PC-3 (cell line): ENCODE measurements around the gene GMDS. TPM values are rescaled to one million over a fixed set of nuclear protein-coding genes. Genes with fewer than 3 reads are reported as not detected.
A peak's percentile ranks its signal among the peaks of the same experiment; 100 is the strongest.

Source experiments
- ATAC-seq: fragments of 200-7000 bp; cut with Tn5 transposase; 2 replicates; pipeline ENCODE4 v1.9.1; 2020; ENCODE audit warnings: mild to moderate bottlenecking, moderate library complexity
- Bru-seq: library from RNA; stranded (reverse); fragments of 400-500 nt; gene quantifications from one replicate; lab custom pipeline; 2021; lab: Mats Ljungman, UMichigan
- BruChase-seq, 2 experiments: library from RNA; stranded (reverse); fragments of 400-500 nt; gene quantifications; one replicate each; lab custom pipeline; 2021; lab: Mats Ljungman, UMichigan
- BruUV-seq: library from RNA; stranded (reverse); fragments of 400-500 nt; replicated peaks from 2 replicates; lab custom pipeline; 2021; lab: Mats Ljungman, UMichigan
- CTCF ChIA-PET: fragments of 300-600 bp; sonication (Branson Sonifier 250); formaldehyde crosslinking; loops from one replicate; lab custom pipeline; 2022; ENCODE audit warnings: antibody characterized with exemption; lab: Charles Lee
- POLR2A ChIA-PET: fragments of 300-600 bp; sonication (Branson Sonifier 250); formaldehyde crosslinking; loops from one replicate; lab custom pipeline; 2022; ENCODE audit warnings: antibody characterized with exemption; ENCODE audit not compliant: unreplicated experiment; lab: Charles Lee
- DNase-seq: peaks from one replicate; pipeline ENCODE4 v3.0.0-alpha.2; 2015
- H2AFZ ChIP-seq: fragments of 300-600 bp; sonication (generic); 2 replicates; pipeline ENCODE4 v1.6.0; 2016; ENCODE audit warnings: antibody characterized with exemption, low read length
- H3F3A ChIP-seq: fragments of 300-600 bp; sonication (generic); one replicate; pipeline ENCODE4 v1.6.0; 2017; ENCODE audit warnings: antibody characterized with exemption, low read length, control low read depth, mild to moderate bottlenecking; ENCODE audit not compliant: unreplicated experiment
- H3K27ac ChIP-seq: fragments of 300-600 bp; sonication (generic); 2 replicates; pipeline ENCODE4 v1.5.1; 2016; ENCODE audit warnings: mild to moderate bottlenecking, low read length
- H3K27me3 ChIP-seq: fragments of 300-600 bp; sonication (generic); 2 replicates; pipeline ENCODE4 v1.6.1; 2016; ENCODE audit warnings: low read length, mixed read lengths
- H3K36me3 ChIP-seq: fragments of 300-600 bp; sonication (generic); 2 replicates; pipeline ENCODE4 v1.6.1; 2016; ENCODE audit warnings: low read depth, mixed run types, low read length, mixed read lengths
- H3K4me1 ChIP-seq: fragments of 300-600 bp; sonication (generic); 2 replicates; pipeline ENCODE4 v1.5.1; 2016; ENCODE audit warnings: low read length; ENCODE audit not compliant: insufficient read depth
- H3K4me2 ChIP-seq: fragments of 300-600 bp; sonication (generic); 2 replicates; pipeline ENCODE4 v1.6.0; 2016; ENCODE audit warnings: low read length
- H3K4me3 ChIP-seq: fragments of 300-600 bp; sonication (generic); 2 replicates; pipeline ENCODE4 v1.5.1; 2016; ENCODE audit warnings: mild to moderate bottlenecking, low read length, mixed read lengths
- H3K79me2 ChIP-seq: fragments of 300-600 bp; sonication (generic); 2 replicates; pipeline ENCODE4 v1.6.1; 2017; ENCODE audit warnings: low read length, mixed read lengths
- H3K9ac ChIP-seq: fragments of 300-600 bp; sonication (generic); 2 replicates; pipeline ENCODE4 v1.6.0; 2016; ENCODE audit warnings: mild to moderate bottlenecking, low read length
- H3K9me2 ChIP-seq: fragments of 300-600 bp; sonication (generic); replicated peaks from 2 replicates; pipeline ENCODE4 v1.6.1; 2016; ENCODE audit warnings: mixed run types, low read length, mixed read lengths
- H3K9me3 ChIP-seq: fragments of 300-600 bp; sonication (generic); 2 replicates; pipeline ENCODE4 v1.6.1; 2016; ENCODE audit warnings: low read length, mixed read lengths
- H4K20me1 ChIP-seq: fragments of 300-600 bp; sonication (generic); 2 replicates; pipeline ENCODE4 v1.6.1; 2016; ENCODE audit warnings: low read length, mixed read lengths
- CTCF ChIP-seq: fragments of 300-600 bp; sonication (generic); conservative IDR thresholded peaks from 2 replicates; pipeline ENCODE4 v1.5.1; 2017; ENCODE audit warnings: antibody characterized with exemption, low read depth, mild to moderate bottlenecking, low read length
- EZH2 ChIP-seq: fragments of 300-600 bp; sonication (generic); IDR thresholded peaks from one replicate; pipeline ENCODE4 v1.6.1; 2017; ENCODE audit warnings: antibody characterized with exemption, mild to moderate bottlenecking, low read length; ENCODE audit not compliant: unreplicated experiment
- EZH2phosphoT487 ChIP-seq: fragments of 300-600 bp; sonication (generic); IDR thresholded peaks from 2 replicates; pipeline ENCODE4 v1.6.1; 2018; ENCODE audit warnings: mild to moderate bottlenecking, antibody characterized with exemption, low read length, borderline replicate concordance
- intact Hi-C: fragments of 100-400 bp; cut with micrococcal nuclease; formaldehyde crosslinking; loops from 2 replicates; pipeline ENCODE4 v1.9.0; 2023
- long read RNA-seq: library from polyadenylated mRNA; unstranded; transcript quantifications from one replicate; pipeline ENCODE4 v2.0.0, GENCODE V29; 2021; ENCODE audit not compliant: unreplicated experiment
- total RNA-seq: library from RNA; depleted of rRNA; stranded (reverse); fragments of >200 nt; gene quantifications from 2 replicates; pipeline ENCODE4 v1.2.3, GENCODE V29; 2014; rRNA removed

The GMDS gene
- total RNA-seq: 18.3 and 21.0 TPM in 2 replicates
- Bru-seq, nascent RNA: percentile 81 among the genes with signal in this experiment
- BruChase-seq, experiment 1, labeled RNA remaining after a 6-hour chase: percentile 64 among the genes with signal in this experiment
- percentile 75 among the genes with signal in this experiment for BruChase-seq, experiment 2, labeled RNA remaining after a 2-hour chase
- long read RNA-seq, transcript GMDS-202 (11 exons, 1,752 nt): major isoform, 59 of 85 reads
- long read RNA-seq, partial matches to known transcripts: 9 of 85 reads
- long read RNA-seq, other reads (novel, unspliced or antisense): 17 of 85 reads

GRCh38 chr6:2245103-2245876 lies at the start of gene GMDS:
GMDS (minus strand) TSS chr6:2245605.
- ChIA-PET POLR2A (interaction anchor here (0.6 to 0.9 kb wide), 2 partner anchors 48 to 646 kb away, joined by 3 read pairs; no protein-coding TSS in a partner anchor), CTCF (interaction anchor here (1.1 kb wide), 1 partner anchor 36 kb away, joined by 4 read pairs; no protein-coding TSS in a partner anchor)
- Histone ChIP-seq H3K4me3 (peak within 1 kb of the TSS; percentile 94), H4K20me1 (peaks cover 26% of the 10 kb centered on the region), H3K4me1 (peaks cover 29% of the 10 kb centered on the region), H3K27ac (peak within 1 kb of the TSS; percentile 92), H3K9ac (peak within 1 kb of the TSS; percentile 89), H3K36me3 (no peaks in the 10 kb centered on the region), H3K79me2 (peaks cover 49% of the 10 kb centered on the region), H3K27me3 (no peaks in the 10 kb centered on the region), H3K9me2 (no peaks in the 10 kb centered on the region), H3K4me2 (peak within 1 kb of the TSS; percentile 95), H2AFZ (peak within 1 kb of the TSS; percentile 72), H3K9me3 (no peaks in the 10 kb centered on the region), H3F3A (peaks cover 3% of the 10 kb centered on the region)
- DNase-seq (peak; percentile 94), ATAC-seq (peak; percentile 92)
- no peak for TF ChIP-seq CTCF
- TF ChIP-seq EZH2phosphoT487: peak; percentile 93
- no peak for TF ChIP-seq EZH2
- intact Hi-C loops: loop anchor here (5.0 kb wide), 1 partner anchor 38 kb away; no protein-coding TSS in a partner anchor
- no TSS peak for BruUV-seq

- BruUV-seq: no TSS peak
- ATAC-seq: no peak
Measured at GRCh38 chr6:2285510-2285909, 40.1 kb upstream of the GMDS start.

GRCh38 chr6:2275892-2276242 lies 30.5 kb upstream of the GMDS start:
- no peak overlapping the region for H3K27ac ChIP-seq
- H3K4me1 ChIP-seq: no peaks in the 10 kb centered on the region
- no peaks in the 10 kb centered on the region for H3K9me2 ChIP-seq
- no peaks in the 10 kb centered on the region for H4K20me1 ChIP-seq
- H3K4me3 ChIP-seq: no peak overlapping the region
- 0 out of 2 replicates have a peak, but pooled peaks cover 6% of the 10 kb centered on the region for H3K9me3 ChIP-seq
- intact Hi-C loops: no loop called here
- H3K9ac ChIP-seq: no peak overlapping the region
- H3K36me3 ChIP-seq: no peaks in the 10 kb centered on the region
- DNase-seq (no peak), ATAC-seq (no peak)
- no peaks in the 10 kb centered on the region for H3K27me3 ChIP-seq
- no TSS peak for BruUV-seq
- TF ChIP-seq EZH2: no peak
- no peak for TF ChIP-seq EZH2phosphoT487
- TF ChIP-seq CTCF: no peak
- H3K79me2 ChIP-seq: no peaks in the 10 kb centered on the region
- ChIA-PET POLR2A (no interaction called here), CTCF (no interaction called here)
- no peak overlapping the region for H2AFZ ChIP-seq
- no peak overlapping the region for H3K4me2 ChIP-seq
- H3F3A ChIP-seq: no peaks in the 10 kb centered on the region

More at GRCh38 chr6:2285510-2285909, 40.1 kb upstream of the GMDS start:
- Histone ChIP-seq H3K4me2 (no peak overlapping the region), H3K4me1 (no peaks in the 10 kb centered on the region), H2AFZ (no peak overlapping the region), H4K20me1 (no peaks in the 10 kb centered on the region), H3K27me3 (no peaks in the 10 kb centered on the region), H3K79me2 (no peaks in the 10 kb centered on the region), H3K36me3 (no peaks in the 10 kb centered on the region), H3K9ac (no peak overlapping the region), H3K4me3 (no peak overlapping the region), H3K9me2 (no peaks in the 10 kb centered on the region), H3K9me3 (no peaks in the 10 kb centered on the region), H3K27ac (no peak overlapping the region), H3F3A (no peaks in the 10 kb centered on the region)
- no peak for TF ChIP-seq EZH2phosphoT487
- TF ChIP-seq EZH2: no peak
- intact Hi-C loops: no loop called here
- ChIA-PET CTCF (no interaction called here), POLR2A (no interaction called here)
- DNase-seq: no peak
